DOHH2 (cell line): Measurements from ENCODE around the gene CMKLR1.

Source experiments
- CTCF ChIP-seq: fragments of 200-600 bp; sonication (generic); IDR thresholded peaks from one replicate; pipeline ENCODE4 v1.5.1; 2014; ENCODE audit warnings: antibody characterized with exemption, mild to moderate bottlenecking, low read depth, low read length; ENCODE audit not compliant: poor library complexity, severe bottlenecking
- EZH2phosphoT487 ChIP-seq: fragments of 200-600 bp; sonication (generic); IDR thresholded peaks from 2 replicates; pipeline ENCODE4 v1.6.1; 2017; ENCODE audit warnings: borderline replicate concordance, mild to moderate bottlenecking, antibody characterized with exemption, low read length, moderate library complexity, mixed read lengths

GRCh38 chr12:108313606-108314351 is 25.3 kb downstream of the CMKLR1 start:
- no peak for TF ChIP-seq CTCF
- TF ChIP-seq EZH2phosphoT487: no peak
